DMS114 treated with DMSO at 0.1 percent for 48 hours (cell line): Measurements from ENCODE around the gene TSGA10.
A peak's percentile ranks its signal among the peaks of the same experiment; 100 is the strongest.
"Not testable (repeated sequence)": the region's sequence is repeated elsewhere in the genome, so short reads cannot be mapped to it uniquely, and the experiment has no call there.

ENCODE experiments used
- DNase-seq: peaks from one replicate; lab custom pipeline; 2025; ENCODE audit not compliant: unreplicated experiment; lab: John Stamatoyannopoulos, UW

The TSGA10 gene

DNA sequence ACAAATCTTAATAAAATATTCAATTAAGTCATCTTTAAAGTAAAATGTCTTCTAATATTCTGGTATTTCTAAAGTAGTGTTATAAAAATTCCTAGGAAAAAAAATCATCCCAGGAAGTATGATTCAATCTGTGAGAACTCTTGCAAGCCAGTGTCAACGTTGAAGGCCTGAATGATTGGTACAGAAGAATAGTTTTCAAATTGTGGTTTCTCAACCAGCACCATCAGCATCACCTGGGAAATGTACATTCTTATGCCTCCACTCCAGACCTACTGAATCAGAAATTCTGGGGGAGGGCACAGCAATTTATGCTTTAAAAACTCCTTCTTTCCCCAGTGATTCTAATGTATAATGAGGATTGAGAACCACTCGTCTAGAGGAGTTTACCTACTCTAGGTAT lies 75.5 kb downstream of the TSGA10 start:
- no peak for DNase-seq

GRCh38 chr2:99072551-99072950 lies 82.2 kb downstream of the TSGA10 start:
- no peak for DNase-seq

GRCh38 chr2:99067871-99068625 lies 86.7 kb downstream of the TSGA10 start:
- no peak for DNase-seq

DNA sequence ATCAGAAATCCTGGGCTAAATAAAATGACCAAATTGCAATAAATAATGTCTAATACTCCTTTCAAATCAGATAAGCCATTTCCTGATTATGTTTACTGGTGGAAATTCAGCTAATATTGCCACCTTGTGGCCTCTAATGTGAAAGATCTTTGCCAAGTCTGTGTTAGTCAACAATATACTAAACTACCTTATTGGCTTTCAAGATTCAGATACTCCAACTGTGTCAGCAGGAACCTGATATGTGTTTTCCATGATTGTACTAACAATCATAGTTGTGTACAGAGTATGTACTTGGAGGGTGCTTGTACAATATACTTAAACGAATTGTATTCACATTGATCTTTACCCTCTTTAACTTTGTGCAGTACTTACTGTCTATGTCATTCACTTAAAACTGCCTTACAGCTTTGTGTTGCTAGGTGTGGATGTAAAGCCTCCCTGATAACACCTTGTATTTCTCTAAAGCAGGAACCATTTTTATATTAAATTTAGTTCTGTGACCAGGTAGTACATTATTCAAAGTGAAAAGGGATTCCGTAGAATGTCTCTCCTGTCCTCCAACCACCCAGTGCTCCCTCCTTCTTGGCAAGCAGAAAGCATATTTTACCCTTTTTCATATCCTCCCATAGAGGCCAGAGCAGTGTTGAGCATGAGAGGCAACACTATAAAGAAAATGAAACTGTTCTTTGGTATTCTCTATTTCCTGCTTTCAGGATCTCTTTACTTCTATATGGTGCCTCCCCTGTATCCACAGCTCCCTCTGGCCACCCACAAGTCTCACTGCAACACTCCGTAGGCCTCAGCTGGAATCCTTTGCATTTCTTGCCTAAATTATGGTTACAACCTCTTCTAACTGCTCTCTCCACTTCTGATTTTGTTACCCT lies 88.4 kb downstream of the TSGA10 start:
- peak; percentile 73 for DNase-seq

DNA sequence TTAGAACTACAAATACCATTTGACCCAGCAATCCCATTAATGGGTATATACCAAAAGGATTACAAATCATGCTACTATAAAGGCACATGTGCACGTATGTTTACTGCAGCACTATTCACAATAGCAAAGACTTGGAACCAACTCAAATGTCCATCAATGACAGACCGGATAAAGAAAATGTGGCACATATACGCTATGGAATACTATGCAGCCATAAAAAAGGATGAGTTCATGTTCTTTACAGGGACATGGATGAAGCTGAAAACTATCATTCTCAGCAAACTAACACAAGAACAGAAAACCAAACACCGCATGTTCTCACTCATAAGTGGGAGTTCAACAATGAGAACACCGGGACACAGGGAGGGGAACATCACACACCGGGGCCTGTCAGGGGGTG lies 105.6 kb downstream of the TSGA10 start:
- DNase-seq: not testable (repeated sequence)

DNA sequence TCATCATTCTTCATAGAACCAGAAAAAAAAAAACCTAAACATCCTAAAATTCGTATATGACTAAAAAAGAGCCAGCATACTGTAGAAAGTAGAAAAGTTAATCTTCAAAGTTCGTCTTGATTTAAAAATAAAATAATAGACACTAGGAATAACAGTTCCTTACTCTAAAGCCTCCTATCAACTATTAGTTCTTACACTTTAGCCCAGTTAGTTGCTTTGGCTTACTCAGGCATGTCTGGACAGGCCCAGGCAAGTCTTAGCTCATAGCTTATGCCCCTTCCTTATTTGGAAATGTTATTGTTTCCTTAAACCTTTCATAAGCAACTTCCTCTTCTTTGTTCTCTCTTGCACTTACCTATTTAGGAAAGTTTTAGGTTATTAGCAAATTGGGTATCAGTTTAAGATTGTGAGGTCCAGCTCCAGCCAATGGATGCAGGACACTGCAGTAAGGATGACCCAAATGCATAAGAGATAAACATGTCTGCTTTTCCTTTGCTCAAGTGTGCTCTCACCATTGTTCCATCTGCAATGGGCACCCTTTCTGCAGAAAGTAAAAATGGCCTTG lies 113.9 kb downstream of the TSGA10 start:
- not testable (repeated sequence) for DNase-seq

DNA sequence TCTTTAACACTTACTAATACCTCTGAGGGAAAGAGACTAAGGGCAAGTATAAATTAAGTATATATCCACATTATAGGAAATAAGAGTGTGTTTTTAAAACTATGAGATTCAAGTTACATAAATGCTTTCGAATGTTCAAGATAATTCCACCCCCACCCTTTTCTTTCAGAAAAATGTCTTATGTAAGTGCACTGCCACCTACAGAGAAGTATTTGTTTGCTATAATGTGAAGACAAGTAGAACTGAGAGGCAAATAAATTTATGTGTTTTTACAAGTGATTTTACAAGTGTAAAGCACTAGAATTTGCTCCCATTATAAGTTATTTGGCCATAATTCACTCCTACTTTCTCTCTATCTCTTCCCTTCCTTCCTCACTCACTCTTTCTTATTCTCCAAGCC lies 118.8 kb downstream of the TSGA10 start:
- no peak for DNase-seq

DNA sequence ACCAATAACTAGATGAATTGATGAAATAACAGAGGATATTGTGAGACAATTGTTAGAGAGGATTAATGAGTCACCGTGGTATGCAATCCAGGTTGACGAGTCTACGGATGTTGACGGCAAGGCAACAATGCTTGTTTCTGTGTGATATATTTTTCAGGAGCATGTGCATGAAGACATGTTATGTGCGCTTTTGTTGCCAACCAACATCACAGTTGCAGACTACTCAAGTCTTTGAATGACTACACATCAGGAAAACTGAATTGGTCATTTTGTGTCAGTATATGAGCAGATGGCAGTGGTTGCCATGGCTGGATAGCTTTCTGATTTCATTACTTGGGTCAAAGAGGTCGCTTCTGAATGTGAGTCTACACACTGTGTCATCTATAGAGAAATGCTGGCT lies 122.0 kb downstream of the TSGA10 start:
- no peak for DNase-seq

DNA sequence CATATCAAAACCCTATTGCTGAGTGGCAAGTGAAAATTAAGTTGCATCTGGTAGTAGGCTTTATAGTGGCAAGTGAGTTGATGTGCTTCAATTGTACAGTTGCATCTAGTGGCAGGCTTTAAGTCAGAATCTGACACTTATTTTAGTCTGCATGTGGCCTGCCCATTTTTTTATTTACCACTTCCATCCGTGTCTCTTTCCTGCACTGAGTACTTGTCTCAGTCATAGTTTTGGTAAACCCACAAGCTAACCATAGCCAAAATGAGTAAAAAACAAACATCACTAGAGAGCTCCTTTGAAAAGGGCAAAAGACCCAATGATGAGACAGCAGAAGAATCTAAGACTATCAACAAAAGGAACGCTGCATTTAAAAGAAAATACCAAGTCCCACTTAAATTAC lies 122.7 kb downstream of the TSGA10 start:
- no peak for DNase-seq

DNA sequence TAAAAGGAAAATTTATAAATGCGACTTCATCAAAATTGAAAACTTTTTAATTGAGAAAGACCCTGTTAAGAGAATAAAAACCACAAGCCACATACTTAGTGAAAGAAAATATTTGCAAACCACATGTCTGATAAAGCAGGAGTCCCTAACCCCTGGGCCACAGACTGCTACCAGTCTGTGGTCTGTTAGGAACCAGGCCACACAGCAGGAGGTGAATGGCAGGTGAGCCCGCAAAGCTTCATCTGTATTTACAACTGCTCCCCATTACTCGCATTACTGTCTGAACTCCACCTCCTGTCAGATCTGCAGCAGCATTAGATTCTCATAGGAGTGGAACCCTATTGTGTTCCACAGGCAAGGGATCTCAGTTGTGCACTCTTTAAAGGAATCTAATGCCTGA lies 123.3 kb downstream of the TSGA10 start:
- no peak for DNase-seq

GRCh38 chr2:99028558-99028957 lies 126.2 kb downstream of the TSGA10 start:
- DNase-seq: no peak

DNA sequence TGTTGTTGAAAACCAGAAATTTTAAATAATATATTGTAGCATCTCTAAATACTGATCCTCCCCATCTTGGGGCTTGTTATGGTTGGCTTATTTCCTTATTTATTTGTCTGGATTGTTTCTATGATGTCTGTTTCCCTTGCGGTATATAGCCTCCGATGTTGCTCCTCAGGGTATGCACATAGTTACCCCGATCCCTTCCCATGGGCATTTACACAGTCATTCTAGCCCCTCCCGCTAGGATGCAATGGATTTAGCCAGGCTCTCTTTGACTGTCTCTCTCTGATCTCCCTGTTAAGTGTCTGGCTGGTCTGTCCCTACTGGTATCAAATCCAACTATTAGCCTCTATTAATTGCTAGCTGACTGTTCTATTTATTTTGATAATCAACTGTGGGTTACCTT lies 126.9 kb downstream of the TSGA10 start:
- no peak for DNase-seq

GRCh38 chr2:99000708-99001107 lies 154.0 kb downstream of the TSGA10 start:
- no peak for DNase-seq

- not testable (repeated sequence) for DNase-seq
Observed at GRCh38 chr2:98988695-98989094, 166.0 kb downstream of the TSGA10 start.

DNA sequence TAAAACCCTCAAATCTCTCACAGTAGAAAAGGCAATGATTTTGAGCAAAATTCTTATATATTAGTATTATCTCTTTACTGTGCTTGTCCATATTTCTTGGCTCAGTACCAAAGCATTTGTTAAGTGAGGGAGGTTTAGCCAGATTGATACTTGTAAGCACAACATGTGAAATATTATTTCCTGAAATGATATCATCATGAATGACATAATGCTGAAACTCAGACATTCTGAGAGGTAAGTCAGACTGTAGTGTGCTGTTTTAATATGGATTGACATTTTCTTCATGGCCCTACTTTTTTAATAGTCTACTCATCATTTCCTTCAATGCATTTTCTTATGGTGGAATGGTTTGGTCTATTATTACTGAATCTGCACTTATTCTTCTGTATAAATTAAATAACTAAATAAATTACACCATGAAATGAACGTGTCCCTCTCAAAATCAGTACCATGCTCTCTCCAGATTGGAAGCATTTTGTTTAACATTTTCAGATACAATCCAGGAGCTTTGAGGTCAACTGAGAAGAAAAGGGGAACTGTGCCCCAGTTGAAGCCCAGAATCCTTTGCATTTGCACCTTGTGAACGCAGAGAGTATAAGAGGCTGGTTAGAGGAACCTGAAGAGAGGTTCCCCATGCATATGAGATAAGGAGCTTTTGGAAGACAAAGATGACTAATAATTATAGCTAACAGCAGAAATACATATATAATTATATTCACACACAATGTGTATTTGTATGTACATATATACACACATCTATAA lies 168.7 kb downstream of the TSGA10 start:
- no peak for DNase-seq

GRCh38 chr2:98975611-98976010 lies 179.1 kb downstream of the TSGA10 start:
- no peak for DNase-seq

DNA sequence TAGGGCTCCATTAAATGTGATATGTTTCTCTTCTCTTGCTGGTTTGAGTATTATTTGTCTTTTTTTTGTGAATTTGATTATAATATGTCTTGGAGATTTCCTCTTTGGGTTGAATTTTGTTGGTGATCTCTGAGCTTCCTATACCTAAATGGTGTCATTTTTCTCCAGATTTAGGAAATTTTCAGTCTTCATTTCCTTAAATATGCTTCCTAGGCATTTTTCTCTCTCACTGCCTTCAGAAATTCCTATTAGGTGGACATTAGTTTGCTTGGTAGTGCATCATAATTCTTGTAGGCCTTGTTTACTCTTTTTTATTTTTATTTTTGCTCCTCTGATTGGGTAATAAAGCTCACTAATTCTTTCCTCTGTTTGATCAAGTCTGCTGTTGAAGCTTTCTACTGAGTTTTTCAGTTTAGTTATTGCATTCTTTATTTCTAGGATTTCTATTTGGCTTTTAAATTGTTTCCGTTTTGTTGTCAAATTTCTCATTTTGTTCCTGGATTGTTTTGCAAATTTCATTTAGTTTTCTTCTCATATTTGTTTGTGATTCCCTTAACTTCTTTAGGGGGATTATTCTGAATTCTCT lies 182.1 kb downstream of the TSGA10 start:
- DNase-seq: no peak

DNA sequence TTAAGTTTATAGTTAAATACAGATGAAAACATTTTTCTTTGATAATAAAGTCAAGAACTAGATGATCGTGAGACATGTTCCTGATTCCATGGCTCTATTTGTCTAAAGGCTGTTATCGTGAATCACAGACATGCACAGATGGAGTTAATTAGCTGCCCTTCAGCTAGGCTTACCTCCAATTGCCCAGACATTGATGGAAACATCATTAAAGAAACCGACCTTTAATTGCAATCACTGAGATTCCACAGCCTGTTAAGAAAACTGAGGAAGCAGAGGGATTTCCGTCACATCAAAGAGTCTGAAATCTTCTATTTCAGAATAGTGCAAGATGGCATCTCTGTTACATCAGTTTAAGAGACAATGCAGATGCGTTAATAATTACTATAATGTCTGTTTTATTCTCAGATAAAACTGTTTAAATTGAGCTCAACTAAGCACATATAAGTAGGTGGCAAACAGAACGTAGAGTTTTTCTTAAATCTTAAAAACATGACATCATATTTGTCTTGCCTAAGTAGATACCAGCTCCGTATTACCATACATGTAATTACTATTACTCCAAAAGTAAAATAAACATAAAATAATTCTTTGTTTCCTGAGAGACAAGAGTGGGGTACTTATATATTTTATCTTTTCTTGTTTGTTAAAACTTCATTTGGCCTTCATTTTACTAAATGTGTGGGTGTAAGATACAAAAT lies 194.8 kb downstream of the TSGA10 start:
- DNase-seq: no peak

DNA sequence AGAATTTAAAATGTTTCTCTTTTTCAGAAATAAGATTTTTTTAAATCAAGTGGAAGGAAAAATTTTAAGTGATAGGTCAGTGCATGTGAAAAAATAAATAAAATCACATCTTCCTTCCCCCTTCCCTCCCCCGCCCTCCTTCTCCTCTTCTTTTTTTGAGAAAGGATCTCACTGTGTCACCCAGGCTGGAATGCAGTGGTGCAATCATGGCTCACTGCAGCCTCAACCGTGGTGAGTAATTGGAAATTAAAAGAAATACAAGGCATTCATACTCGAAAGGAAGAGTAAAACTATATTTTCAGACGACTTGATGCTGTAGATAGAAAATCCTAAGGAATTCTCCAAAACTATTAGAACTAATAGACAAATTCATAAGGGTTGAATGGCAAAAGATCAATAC lies 201.8 kb downstream of the TSGA10 start:
- DNase-seq: no peak
